ENCODE data around the gene LAMA2. TPM values are rescaled to one million over a fixed set of nuclear protein-coding genes. Genes with fewer than 3 reads are reported as not detected.

Gene LAMA2
- total RNA-seq, 4 donors from 2014 or later = 154 to 331 (median 241) TPM

DNA sequence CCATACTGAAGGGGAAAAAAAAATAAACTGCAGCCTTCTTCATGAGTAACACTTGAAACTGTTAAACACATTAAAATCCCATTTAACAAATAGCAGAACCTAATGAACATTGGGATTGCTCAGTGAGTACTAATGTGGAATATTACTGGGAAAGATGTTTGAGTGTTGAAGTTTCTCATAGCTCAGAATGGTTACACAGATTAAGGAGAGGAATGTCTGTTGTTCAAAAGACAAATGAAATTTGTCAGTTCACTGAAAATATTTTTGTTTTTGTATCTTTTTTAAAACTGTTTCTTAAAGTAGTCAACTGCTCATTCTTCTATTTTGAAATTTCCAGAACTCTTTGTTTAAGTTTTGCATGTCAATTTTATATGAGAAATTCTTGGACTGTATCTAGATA, 374.3 kb downstream of the LAMA2 start:
- TF ChIP-seq, protein P1, sequence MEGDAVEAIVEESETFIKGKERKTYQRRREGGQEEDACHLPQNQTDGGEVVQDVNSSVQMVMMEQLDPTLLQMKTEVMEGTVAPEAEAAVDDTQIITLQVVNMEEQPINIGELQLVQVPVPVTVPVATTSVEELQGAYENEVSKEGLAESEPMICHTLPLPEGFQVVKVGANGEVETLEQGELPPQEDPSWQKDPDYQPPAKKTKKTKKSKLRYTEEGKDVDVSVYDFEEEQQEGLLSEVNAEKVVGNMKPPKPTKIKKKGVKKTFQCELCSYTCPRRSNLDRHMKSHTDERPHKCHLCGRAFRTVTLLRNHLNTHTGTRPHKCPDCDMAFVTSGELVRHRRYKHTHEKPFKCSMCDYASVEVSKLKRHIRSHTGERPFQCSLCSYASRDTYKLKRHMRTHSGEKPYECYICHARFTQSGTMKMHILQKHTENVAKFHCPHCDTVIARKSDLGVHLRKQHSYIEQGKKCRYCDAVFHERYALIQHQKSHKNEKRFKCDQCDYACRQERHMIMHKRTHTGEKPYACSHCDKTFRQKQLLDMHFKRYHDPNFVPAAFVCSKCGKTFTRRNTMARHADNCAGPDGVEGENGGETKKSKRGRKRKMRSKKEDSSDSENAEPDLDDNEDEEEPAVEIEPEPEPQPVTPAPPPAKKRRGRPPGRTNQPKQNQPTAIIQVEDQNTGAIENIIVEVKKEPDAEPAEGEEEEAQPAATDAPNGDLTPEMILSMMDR (IDR thresholded peaks at IDR 0.05; ENCODE audit: low read depth) = no peak

DNA sequence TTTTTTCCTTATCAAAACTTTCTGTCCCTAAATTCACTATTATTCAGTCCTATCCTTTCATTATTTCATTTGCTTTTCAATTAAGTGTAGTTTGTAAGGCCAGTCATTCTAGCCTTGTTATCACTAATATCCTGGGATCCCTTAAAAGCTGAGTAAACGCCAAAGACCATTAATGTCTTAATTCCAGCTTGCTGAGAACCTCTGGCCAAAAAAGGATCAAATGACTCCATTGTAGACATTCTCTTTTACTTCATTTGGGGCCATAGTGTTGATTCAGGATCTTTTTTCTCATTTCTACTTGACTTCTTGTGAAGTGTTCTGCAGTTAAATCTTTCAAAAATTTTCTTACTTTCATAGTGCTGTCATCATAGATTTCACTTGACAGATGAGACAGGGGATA, 379.7 kb downstream of the LAMA2 start:
- TF ChIP-seq, protein P1 (IDR thresholded peaks at IDR 0.05; ENCODE audit: low read depth) = no peak

DNA sequence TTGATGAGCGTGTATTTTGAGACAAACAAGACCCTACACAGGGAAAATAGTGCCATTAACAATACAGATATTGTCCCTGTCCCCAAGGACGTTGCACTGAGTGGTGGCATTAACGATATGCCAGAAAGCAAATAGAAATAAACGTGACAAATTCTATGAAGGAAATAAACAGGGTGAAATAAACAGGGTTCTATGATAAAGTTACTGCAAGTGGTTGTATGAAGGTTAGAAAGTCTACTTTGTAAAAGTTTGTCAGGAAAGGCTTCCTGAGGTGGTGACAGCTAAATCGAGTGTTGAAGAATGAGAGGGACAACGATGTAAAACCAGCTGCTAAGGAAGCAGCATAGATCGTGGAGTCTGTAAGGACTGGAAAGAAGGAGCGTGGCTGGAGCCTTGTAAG, 380.2 kb downstream of the LAMA2 start:
- TF ChIP-seq, protein P1 (IDR thresholded peaks at IDR 0.05; ENCODE audit: low read depth) = no peak

DNA sequence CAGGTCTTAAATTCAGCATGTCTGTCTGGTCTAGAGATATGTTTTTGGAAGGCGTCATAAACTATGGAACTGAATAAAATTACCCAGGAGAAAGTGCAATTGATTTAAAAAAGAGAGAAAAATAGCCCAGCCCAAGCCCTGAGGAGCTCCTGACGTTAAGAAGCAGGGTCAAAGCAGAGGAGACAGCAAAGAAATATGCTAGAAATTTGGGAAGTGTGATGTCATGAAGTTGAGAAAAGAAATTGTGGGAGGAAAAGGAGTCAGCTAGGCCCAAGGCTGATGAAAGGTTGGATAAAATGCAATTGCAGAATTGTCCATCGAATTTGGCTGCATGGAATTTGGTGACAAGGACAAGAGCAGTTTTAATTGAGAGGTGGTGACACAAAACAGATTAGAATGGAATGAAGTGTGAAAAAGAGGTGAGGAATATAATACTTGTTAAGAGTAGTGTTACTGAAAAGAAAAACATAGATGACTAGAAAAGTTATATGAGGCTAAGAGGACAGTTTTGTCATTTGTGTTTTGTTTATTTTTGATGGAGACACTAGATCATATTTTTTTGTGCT, 381.6 kb downstream of the LAMA2 start:
- TF ChIP-seq, protein P1 (IDR thresholded peaks at IDR 0.05; ENCODE audit: low read depth) = no peak

DNA sequence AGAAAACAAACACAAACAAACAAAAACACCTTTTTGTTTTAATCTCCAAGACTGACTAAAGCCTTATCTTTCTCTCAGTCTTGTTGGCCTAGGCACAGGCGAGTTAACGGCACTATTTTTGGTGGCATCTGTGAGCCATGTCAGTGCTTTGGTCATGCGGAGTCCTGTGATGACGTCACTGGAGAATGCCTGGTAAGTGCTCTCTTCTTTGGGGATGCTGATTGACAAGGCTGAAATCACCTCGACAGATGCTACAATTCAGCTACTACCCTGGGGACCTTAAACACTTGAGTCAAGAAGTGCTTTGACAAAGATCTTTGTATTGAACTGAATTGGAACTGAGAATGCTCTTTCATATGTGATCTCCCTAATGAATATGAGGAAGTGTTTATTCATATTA, 384.1 kb downstream of the LAMA2 start:
- TF ChIP-seq, protein P1 (IDR thresholded peaks at IDR 0.05; ENCODE audit: low read depth) = no peak

DNA sequence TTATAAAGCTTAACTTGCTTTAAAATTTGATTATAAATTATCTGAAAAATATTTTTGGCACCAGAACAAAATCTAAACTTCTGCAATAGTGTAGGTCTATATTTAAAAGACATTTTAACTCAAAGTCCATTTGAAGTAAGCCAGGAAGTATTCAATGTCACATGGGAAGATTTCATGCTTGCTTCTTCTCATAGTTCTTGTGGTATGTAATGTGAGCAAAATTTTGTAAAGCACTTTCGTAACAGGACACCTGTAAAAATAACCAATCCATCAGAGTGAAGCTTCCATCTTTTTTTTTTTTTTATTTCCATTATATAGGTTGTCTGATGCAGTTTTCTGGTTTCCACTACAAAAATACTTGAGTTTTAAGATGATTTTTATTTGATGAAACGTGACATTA, 386.1 kb downstream of the LAMA2 start:
- TF ChIP-seq, protein P1 (IDR thresholded peaks at IDR 0.05; ENCODE audit: low read depth) = no peak

DNA sequence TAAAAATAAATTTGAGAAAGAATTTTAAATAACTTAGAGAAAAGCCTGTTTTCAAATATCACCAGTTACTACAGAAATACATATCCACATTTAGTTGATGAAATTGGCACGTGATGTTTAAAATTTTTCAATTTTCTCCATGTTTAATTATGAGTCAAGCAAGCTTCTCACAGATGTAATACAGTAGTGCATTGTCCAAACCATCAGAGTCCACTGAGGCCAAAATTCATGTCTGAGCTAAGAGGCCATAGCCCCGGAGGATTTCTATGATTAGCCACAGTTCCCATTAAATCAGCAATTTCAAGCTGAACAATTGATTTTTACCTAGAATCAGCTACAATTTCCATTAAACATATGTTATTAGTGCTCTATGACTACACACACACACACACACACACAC, 387.0 kb downstream of the LAMA2 start:
- TF ChIP-seq, protein P1 (IDR thresholded peaks at IDR 0.05; ENCODE audit: low read depth) = no peak

All from subcutaneous adipose tissue (tissue), 4 donors.